ENCODE results near the gene EIF1.

GRCh38 chr17:41651625-41652460 lies 36.8 kb upstream of the EIF1 start:
- TF ChIP-seq TAF1 (conservative IDR thresholded peaks at IDR 0.05) (no peak), CTCF (IDR thresholded peaks at IDR 0.05; ENCODE audit: low read depth, low read length, missing input control) (no peak), YY1 (IDR thresholded peaks at IDR 0.05) (no peak), FOXA1 (IDR thresholded peaks at IDR 0.05) (no peak), ZBTB33 (IDR thresholded peaks at IDR 0.05) (no peak), EGR1 (IDR thresholded peaks at IDR 0.05; ENCODE audit: low read depth in 2 of 2) (no peak), GABPA (IDR thresholded peaks at IDR 0.05 in 1 of 2, conservative IDR thresholded peaks at IDR 0.05 in 1 of 2) (no peak), RXRA (IDR thresholded peaks at IDR 0.05) (no peak), SP1 (IDR thresholded peaks at IDR 0.05) (no peak), REST (IDR thresholded peaks at IDR 0.05) (no peak), RAD21 (IDR thresholded peaks at IDR 0.05) (no peak)
